ENCODE results near the gene RGS9.

DNA sequence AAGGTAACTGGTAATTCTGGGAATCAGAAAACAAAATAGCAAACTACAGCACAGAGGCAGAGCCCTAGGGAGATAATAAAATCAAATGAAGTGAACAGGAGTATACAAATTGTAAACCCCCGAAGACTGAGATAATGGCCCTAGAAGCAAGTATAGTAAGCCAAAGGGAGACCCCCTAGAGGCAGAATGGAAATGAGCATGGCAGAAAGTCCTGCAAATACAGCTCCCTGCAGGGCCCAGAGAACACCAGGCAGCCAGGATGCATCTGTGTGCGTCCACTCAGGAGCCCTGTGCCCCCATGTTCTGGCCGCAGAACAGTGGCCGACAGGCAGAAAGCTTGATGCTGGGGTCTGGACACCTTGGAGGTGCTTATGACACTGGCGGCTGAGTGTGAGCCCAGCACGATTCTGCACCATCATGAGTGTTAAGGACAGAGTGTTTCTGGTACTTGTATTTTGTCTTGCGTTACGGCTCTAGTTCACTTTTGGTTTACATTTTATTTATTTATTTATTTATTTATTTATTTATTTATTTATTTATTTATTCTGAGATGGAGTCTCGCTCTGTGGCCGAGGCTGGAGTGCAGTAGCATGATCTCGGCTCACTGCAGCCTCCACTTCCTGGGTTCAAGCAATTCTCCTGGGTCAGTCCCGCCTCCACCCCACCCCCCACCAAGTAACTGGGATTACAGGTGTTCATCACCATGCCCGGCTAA, 48.7 kb downstream of the RGS9 start:
- TF ChIP-seq POLR2A (IDR thresholded peaks at IDR 0.05; ENCODE audit: low read length): no peak
- TF ChIP-seq GATA1 (IDR thresholded peaks at IDR 0.05; ENCODE audit: low read depth, low read length): no peak

Data from erythroblast (primary cell).